HG03575 (cell line): ENCODE measurements around the gene TSPAN4.

ENCODE experiments used
- ATAC-seq: cut with Tn5 transposase; IDR thresholded peaks from one replicate; pipeline ENCODE4 v1.9.1; 2021; ENCODE audit not compliant: unreplicated experiment, insufficient number of reproducible peaks, low FRiP score; ENCODE audit errors: extremely low read depth

Gene TSPAN4

GRCh38 chr11:844693-845644, 2.3 kb downstream of the TSPAN4 start:
- ATAC-seq = no peak

GRCh38 chr11:845872-846495, 3.3 kb downstream of the TSPAN4 start:
- ATAC-seq = no peak

GRCh38 chr11:846496-847098, 3.9 kb downstream of the TSPAN4 start:
- no peak for ATAC-seq

- ATAC-seq = no peak
Observed at GRCh38 chr11:847876-848275, 5.2 kb downstream of the TSPAN4 start.

GRCh38 chr11:848380-848931, 5.8 kb downstream of the TSPAN4 start:
- ATAC-seq = no peak

GRCh38 chr11:849104-849824, 6.6 kb downstream of the TSPAN4 start:
- no peak for ATAC-seq

GRCh38 chr11:849951-850774, 7.5 kb downstream of the TSPAN4 start:
- no peak for ATAC-seq

GRCh38 chr11:850775-851763, 8.4 kb downstream of the TSPAN4 start:
- ATAC-seq = no peak

- ATAC-seq = no peak
Observed at GRCh38 chr11:852762-853161, 10.1 kb downstream of the TSPAN4 start.

- ATAC-seq = no peak
Observed at GRCh38 chr11:853682-854448, 11.2 kb downstream of the TSPAN4 start.

GRCh38 chr11:854601-855329, 12.1 kb downstream of the TSPAN4 start:
- no peak for ATAC-seq

GRCh38 chr11:855330-855674, 12.7 kb downstream of the TSPAN4 start:
- ATAC-seq = no peak

- ATAC-seq = no peak
Observed at GRCh38 chr11:855796-856195, 13.1 kb downstream of the TSPAN4 start.

GRCh38 chr11:856397-856796, 13.7 kb downstream of the TSPAN4 start:
- ATAC-seq = no peak

- no peak for ATAC-seq
Observed at GRCh38 chr11:858053-858761, 15.6 kb downstream of the TSPAN4 start.
